ENCODE data around the gene PLLP. TPM values are rescaled to one million over a fixed set of nuclear protein-coding genes. Genes with fewer than 3 reads are reported as not detected.

PLLP gene
- 44.0 TPM for total RNA-seq

DNA sequence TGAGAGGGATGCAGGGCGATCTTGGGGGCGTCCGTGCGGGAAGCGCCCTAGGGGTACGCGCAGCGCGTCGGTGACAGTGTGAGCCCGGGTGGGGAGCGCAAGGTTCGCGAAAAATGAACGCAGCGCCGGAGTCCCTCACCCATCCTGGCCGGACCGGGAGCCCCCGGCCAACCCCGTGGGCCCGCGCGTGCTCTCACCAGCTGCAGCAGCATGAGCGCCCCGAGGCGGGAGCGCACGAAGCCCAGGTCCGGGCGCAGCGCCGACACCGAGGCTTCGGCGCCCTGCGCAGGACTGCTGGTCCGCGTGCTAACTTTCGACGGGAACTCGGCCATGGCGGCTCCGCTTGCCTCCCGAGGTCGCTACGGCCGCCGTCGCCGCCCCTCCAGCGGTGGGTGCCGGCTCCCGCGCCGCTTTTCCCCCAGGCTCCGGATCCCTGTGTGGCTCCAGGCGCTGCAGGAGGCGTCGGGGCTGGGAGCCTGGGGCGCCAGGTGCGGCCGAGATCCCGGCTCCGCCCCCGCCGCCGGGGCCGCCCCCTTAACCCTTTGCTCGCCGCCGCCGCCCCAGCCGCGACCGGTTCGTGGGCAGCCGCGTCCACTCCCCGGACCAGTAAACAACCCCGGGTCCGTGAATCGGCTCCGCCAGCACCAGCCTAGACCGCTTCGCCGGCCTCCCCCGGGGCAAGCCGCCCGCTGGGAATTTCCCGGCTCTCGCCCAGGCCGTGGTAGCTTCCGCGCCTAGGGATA is at the start of gene PLLP:
Gene PLLP, minus strand, starts transcription at position 464 of the 743 bp plus-strand sequence. Its CDS starts 132 bp downstream, at position 332.
- Histone ChIP-seq H3K4me3 (peak within 1 kb of the TSS; percentile 55 to 57), H3K4me1 (peaks cover 29% of the 10 kb centered on the region), H3K9me3 (no peaks in the 10 kb centered on the region), H3K27ac (peak within 1 kb of the TSS; percentile 57), H3K27me3 (no peaks in the 10 kb centered on the region), H3K36me3 (no peaks in the 10 kb centered on the region)
- DNase-seq (ENCODE audit: extremely low spot score in 2 of 2): no peak
- TF ChIP-seq POLR2AphosphoS5 (IDR thresholded peaks at IDR 0.05; ENCODE audit: insufficient read depth in 1 of 2, low read depth in 1 of 2): no peak
- no peak for TF ChIP-seq POLR2A (IDR thresholded peaks at IDR 0.05)
- no peak for TF ChIP-seq CTCF (IDR thresholded peaks at IDR 0.05)
- intact Hi-C loops (cut with DNase I): no loop called here

DNA sequence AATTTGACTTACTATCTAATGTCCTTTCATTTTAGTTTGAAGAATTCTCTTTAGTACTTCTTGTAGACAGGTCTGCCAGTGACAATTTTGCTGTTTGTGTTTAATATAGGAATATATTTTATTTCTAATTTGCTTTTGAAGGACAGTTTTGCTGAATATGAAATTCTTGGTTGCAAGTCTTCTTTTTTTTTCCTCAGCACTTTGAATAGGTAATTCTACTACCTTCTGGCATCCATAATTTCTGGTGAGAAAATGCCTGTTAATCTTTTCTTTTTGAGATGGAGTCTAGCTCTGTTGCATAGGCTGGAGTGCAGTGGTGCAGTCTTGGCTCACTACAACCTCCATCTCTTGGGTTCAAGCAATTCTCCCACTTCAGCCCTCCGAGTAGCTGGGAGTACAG is 48.9 kb upstream of the PLLP start:
- Histone ChIP-seq H3K27ac (no peak overlapping the region), H3K9me3 (no peaks in the 10 kb centered on the region), H3K4me1 (no peaks in the 10 kb centered on the region), H3K36me3 (no peaks in the 10 kb centered on the region), H3K4me3 (no peak overlapping the region), H3K27me3 (no peaks in the 10 kb centered on the region)
- no peak for TF ChIP-seq POLR2AphosphoS5 (IDR thresholded peaks at IDR 0.05; ENCODE audit: insufficient read depth in 1 of 2, low read depth in 1 of 2)
- TF ChIP-seq CTCF (IDR thresholded peaks at IDR 0.05): no peak
- TF ChIP-seq POLR2A (IDR thresholded peaks at IDR 0.05): no peak
- intact Hi-C loops (cut with DNase I): no loop called here
- no peak for DNase-seq (ENCODE audit: extremely low spot score in 2 of 2)

DNA sequence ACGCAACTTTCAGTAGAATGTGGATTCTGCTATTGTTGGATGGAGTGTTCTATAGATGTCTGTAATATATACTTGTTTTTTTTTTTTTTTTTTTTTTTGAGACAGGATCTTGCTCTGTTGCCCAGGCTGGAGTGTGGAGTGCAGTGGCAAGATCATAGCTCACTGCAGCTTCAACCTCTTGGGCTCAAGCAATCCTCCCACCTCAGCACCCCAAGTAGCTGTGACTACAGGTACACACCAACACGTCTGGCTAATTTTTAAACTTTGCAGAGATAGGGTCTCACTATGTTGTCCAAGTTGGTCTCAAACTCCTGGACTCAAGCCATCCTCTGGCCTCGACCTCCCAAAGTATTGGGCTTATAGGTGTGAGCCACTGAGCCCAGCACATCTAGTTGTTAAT is 46.9 kb upstream of the PLLP start:
- intact Hi-C loops (cut with DNase I): no loop called here

DNA sequence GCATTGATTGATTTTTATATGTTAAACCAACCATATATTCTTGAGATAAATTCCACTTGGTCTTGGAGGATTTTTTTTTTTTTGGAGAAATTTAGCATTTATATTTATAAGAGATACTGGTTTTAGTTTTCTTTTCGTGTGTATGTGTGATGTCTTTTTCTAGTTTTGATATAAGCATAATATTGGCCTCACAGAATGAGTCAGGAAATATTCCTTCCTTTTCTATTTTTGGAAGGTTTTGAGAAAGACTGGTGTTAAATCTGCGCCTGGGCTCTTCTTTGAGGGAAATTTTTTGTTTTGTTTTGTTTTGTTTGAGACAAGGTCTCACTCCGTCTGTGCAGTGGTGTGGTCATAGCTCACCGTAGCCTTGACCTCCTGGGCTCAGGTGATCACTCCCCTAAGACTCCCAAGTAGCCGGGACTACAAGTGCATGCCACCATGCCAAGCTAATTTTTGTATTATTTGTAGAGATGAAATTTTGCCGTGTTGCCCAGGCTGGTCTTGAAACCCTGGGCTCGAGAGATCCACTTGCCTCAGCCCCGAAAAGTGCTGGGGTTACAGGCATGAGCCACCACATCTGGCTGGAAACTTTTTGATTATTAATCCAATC is 45.4 kb upstream of the PLLP start:
- Histone ChIP-seq H3K9me3 (no peaks in the 10 kb centered on the region), H3K36me3 (no peaks in the 10 kb centered on the region), H3K4me1 (no peaks in the 10 kb centered on the region), H3K4me3 (no peak overlapping the region), H3K27ac (no peak overlapping the region), H3K27me3 (no peaks in the 10 kb centered on the region)
- TF ChIP-seq POLR2AphosphoS5 (IDR thresholded peaks at IDR 0.05; ENCODE audit: insufficient read depth in 1 of 2, low read depth in 1 of 2) (no peak), CTCF (IDR thresholded peaks at IDR 0.05) (no peak), POLR2A (IDR thresholded peaks at IDR 0.05) (no peak)
- DNase-seq (ENCODE audit: extremely low spot score in 2 of 2): no peak
- intact Hi-C loops (cut with DNase I): no loop called here

More for the DNA sequence above, 46.9 kb upstream of the PLLP start:
- Histone ChIP-seq H3K4me3 (no peak overlapping the region), H3K27ac (no peak overlapping the region), H3K9me3 (no peaks in the 10 kb centered on the region), H3K4me1 (no peaks in the 10 kb centered on the region), H3K27me3 (no peaks in the 10 kb centered on the region), H3K36me3 (no peaks in the 10 kb centered on the region)
- DNase-seq (ENCODE audit: extremely low spot score in 2 of 2): no peak
- TF ChIP-seq POLR2AphosphoS5 (IDR thresholded peaks at IDR 0.05; ENCODE audit: insufficient read depth in 1 of 2, low read depth in 1 of 2) (no peak), POLR2A (IDR thresholded peaks at IDR 0.05) (no peak), CTCF (IDR thresholded peaks at IDR 0.05) (no peak)

DNA sequence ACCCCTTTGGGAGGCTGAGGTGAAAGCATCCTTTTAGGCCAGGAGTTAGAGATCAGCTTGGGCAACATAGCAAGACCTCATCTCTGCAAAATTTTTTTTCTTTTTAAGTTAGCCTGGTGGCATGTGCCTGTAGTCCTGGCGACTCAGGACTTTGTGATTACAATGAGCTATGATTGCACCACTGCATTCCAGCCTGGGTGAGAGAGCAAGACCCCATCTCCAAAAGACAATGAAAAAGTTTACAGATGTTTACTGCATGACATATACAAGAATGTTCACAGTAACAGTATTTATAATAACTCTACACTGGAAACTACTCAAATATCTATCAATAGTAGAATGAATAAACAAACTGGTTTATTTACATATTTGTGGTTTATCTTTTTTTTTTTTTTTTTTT is 41.0 kb upstream of the PLLP start:
- Histone ChIP-seq H3K27me3 (no peaks in the 10 kb centered on the region), H3K9me3 (no peaks in the 10 kb centered on the region), H3K27ac (no peak overlapping the region), H3K4me1 (no peaks in the 10 kb centered on the region), H3K4me3 (no peak overlapping the region), H3K36me3 (no peaks in the 10 kb centered on the region)
- no peak for DNase-seq (ENCODE audit: extremely low spot score in 2 of 2)
- intact Hi-C loops (cut with DNase I): no loop called here
- TF ChIP-seq POLR2AphosphoS5 (IDR thresholded peaks at IDR 0.05; ENCODE audit: insufficient read depth in 1 of 2, low read depth in 1 of 2): no peak
- TF ChIP-seq CTCF (IDR thresholded peaks at IDR 0.05): no peak
- no peak for TF ChIP-seq POLR2A (IDR thresholded peaks at IDR 0.05)
